Smooth muscle cell (in vitro differentiated cells): Measurements from ENCODE around the gene KIF18B. TPM values are rescaled to one million over a fixed set of nuclear protein-coding genes. Genes with fewer than 3 reads are reported as not detected.

ENCODE experiments used
- DNase-seq: peaks from one replicate; lab custom pipeline; 2025; ENCODE audit not compliant: unreplicated experiment; lab: John Stamatoyannopoulos, UW
- H2AFZ ChIP-seq: fragments of 200-600 bp; sonication (generic); 2 replicates; pipeline ENCODE4 v1.6.0; 2016; ENCODE audit warnings: antibody characterized with exemption, low read depth, mild to moderate bottlenecking
- H3F3A ChIP-seq: fragments of 200-600 bp; sonication (generic); 2 replicates; pipeline ENCODE4 v1.6.0; 2017; ENCODE audit warnings: antibody characterized with exemption, low read depth
- H3K27ac ChIP-seq: fragments of 200-600 bp; sonication (generic); 2 replicates; pipeline ENCODE4 v1.5.1; 2016; ENCODE audit warnings: low read depth, mild to moderate bottlenecking
- H3K27me3 ChIP-seq: fragments of 200-600 bp; sonication (generic); 2 replicates; pipeline ENCODE4 v1.6.1; 2016; ENCODE audit warnings: low read depth, mild to moderate bottlenecking
- H3K36me3 ChIP-seq: fragments of 200-600 bp; sonication (generic); 2 replicates; pipeline ENCODE4 v1.5.1; 2016; ENCODE audit warnings: low read depth
- H3K4me1 ChIP-seq: fragments of 200-600 bp; sonication (generic); 2 replicates; pipeline ENCODE4 v1.5.1; 2016; ENCODE audit warnings: low read depth
- H3K4me2 ChIP-seq: fragments of 200-600 bp; sonication (generic); 2 replicates; pipeline ENCODE4 v1.6.0; 2016; ENCODE audit warnings: mild to moderate bottlenecking
- H3K4me3 ChIP-seq: fragments of 200-600 bp; sonication (generic); 2 replicates; pipeline ENCODE4 v1.5.1; 2016; ENCODE audit warnings: mild to moderate bottlenecking
- H3K79me2 ChIP-seq: fragments of 200-600 bp; sonication (generic); 2 replicates; pipeline ENCODE4 v1.6.0; 2016; ENCODE audit warnings: low read depth, mild to moderate bottlenecking
- H3K9ac ChIP-seq: fragments of 200-600 bp; sonication (generic); 2 replicates; pipeline ENCODE4 v1.6.0; 2016; ENCODE audit warnings: low read depth
- H3K9me3 ChIP-seq: fragments of 200-600 bp; sonication (generic); replicated peaks from 2 replicates; pipeline ENCODE4 v1.5.1; 2016; ENCODE audit warnings: low read depth
- H4K20me1 ChIP-seq: fragments of 200-600 bp; sonication (generic); 2 replicates; pipeline ENCODE4 v1.6.0; 2016; ENCODE audit warnings: low read depth
- CTCF ChIP-seq: fragments of 200-600 bp; sonication (generic); IDR thresholded peaks from 2 replicates; pipeline ENCODE4 v1.5.1; 2017; ENCODE audit warnings: borderline replicate concordance, mild to moderate bottlenecking, antibody characterized with exemption; ENCODE audit not compliant: insufficient read depth, poor library complexity, severe bottlenecking
- WGBS: methylation state at CpG from one replicate; pipeline ENCODE4 v1.1.7; 2016; ENCODE audit warnings: low lambda C conversion rate; 5-methylcytosine and 5-hydroxymethylcytosine counted together
- polyA plus RNA-seq: library from polyadenylated mRNA; unstranded; fragments of >200 nt; fragmentation: Nextera tagmentation; extraction: Ambion mirVana; gene quantifications from 2 replicates; pipeline ENCODE4 v1.2.1, GENCODE V29; 2016
- total RNA-seq: library from RNA; depleted of rRNA; stranded (reverse); fragments of >200 nt; gene quantifications from 2 replicates; pipeline ENCODE4 v1.2.3, GENCODE V29; 2014

The KIF18B gene
- total and polyA plus RNA-seq, 2 experiments from 2014 or later = 2.7 to 3.4 TPM

GRCh38 chr17:44887016-44887415 lies 60.6 kb downstream of the KIF18B start:
- H3K27ac ChIP-seq = no peak overlapping the region
- H3K79me2 ChIP-seq = peaks cover 31% of the 10 kb centered on the region

GRCh38 chr17:44884941-44885340 lies 62.6 kb downstream of the KIF18B start:
- 96% methylated on average over 2 of the region's 2 CpGs for WGBS
- no peak overlapping the region for H3K4me2 ChIP-seq
- no peak overlapping the region for H3K9ac ChIP-seq
- H4K20me1 ChIP-seq = peaks cover 35% of the 10 kb centered on the region
- peaks cover 11% of the 10 kb centered on the region for H3K79me2 ChIP-seq
- no peak overlapping the region for H3K27ac ChIP-seq
- peaks cover 19% of the 10 kb centered on the region for H3K36me3 ChIP-seq
- H3K27me3 ChIP-seq = no peaks in the 10 kb centered on the region
- no peaks in the 10 kb centered on the region for H3K9me3 ChIP-seq
- DNase-seq = no peak
- TF ChIP-seq CTCF = no peak
- no peak overlapping the region for H3K4me3 ChIP-seq
- peaks cover 3% of the 10 kb centered on the region for H3F3A ChIP-seq
- no peaks in the 10 kb centered on the region for H3K4me1 ChIP-seq
- H2AFZ ChIP-seq = no peak overlapping the region

More at GRCh38 chr17:44887016-44887415, 60.6 kb downstream of the KIF18B start:
- H3K4me3 ChIP-seq = no peak overlapping the region
- no peaks in the 10 kb centered on the region for H3K9me3 ChIP-seq
- WGBS = 100% methylated on average over 1 of the region's 1 CpG
- H3K9ac ChIP-seq = no peak overlapping the region
- TF ChIP-seq CTCF = no peak
- no peak for DNase-seq
- no peak overlapping the region for H2AFZ ChIP-seq
- H3K36me3 ChIP-seq = peaks cover 17% of the 10 kb centered on the region
- H3K4me1 ChIP-seq = no peaks in the 10 kb centered on the region
- H4K20me1 ChIP-seq = peaks cover 53% of the 10 kb centered on the region
- no peaks in the 10 kb centered on the region for H3K27me3 ChIP-seq
- H3F3A ChIP-seq = no peaks in the 10 kb centered on the region
- no peak overlapping the region for H3K4me2 ChIP-seq

GRCh38 chr17:44881145-44881544 lies 66.4 kb downstream of the KIF18B start:
- no peaks in the 10 kb centered on the region for H3K27me3 ChIP-seq
- no peaks in the 10 kb centered on the region for H3K79me2 ChIP-seq
- DNase-seq = no peak
- H3K9me3 ChIP-seq = no peaks in the 10 kb centered on the region
- no peak for TF ChIP-seq CTCF
- H3K4me3 ChIP-seq = no peak overlapping the region
- H4K20me1 ChIP-seq = no peaks in the 10 kb centered on the region
- WGBS = 87% methylated on average over 4 of the region's 4 CpGs
- H3K4me2 ChIP-seq = no peak overlapping the region
- peaks cover 19% of the 10 kb centered on the region for H3K36me3 ChIP-seq
- no peak overlapping the region for H3K27ac ChIP-seq
- peaks cover 3% of the 10 kb centered on the region for H3F3A ChIP-seq
- H3K9ac ChIP-seq = no peak overlapping the region
- H2AFZ ChIP-seq = no peak overlapping the region
- no peaks in the 10 kb centered on the region for H3K4me1 ChIP-seq

GRCh38 chr17:44880062-44880461 lies 67.5 kb downstream of the KIF18B start:
- Histone ChIP-seq H3K27me3 (no peaks in the 10 kb centered on the region), H3K4me1 (no peaks in the 10 kb centered on the region), H4K20me1 (no peaks in the 10 kb centered on the region), H3K36me3 (peaks cover 16% of the 10 kb centered on the region), H3K27ac (no peak overlapping the region), H3F3A (peaks cover 3% of the 10 kb centered on the region), H3K4me2 (no peak overlapping the region), H2AFZ (no peak overlapping the region), H3K9ac (no peak overlapping the region), H3K79me2 (no peaks in the 10 kb centered on the region), H3K4me3 (no peak overlapping the region), H3K9me3 (no peaks in the 10 kb centered on the region)
- no peak for TF ChIP-seq CTCF
- DNase-seq = no peak
- 87% methylated on average over 2 of the region's 2 CpGs for WGBS
